MM.1S (cell line): Measurements from ENCODE around the gene ZNF575.

Source experiments
- EZH2 ChIP-seq: fragments of 300-600 bp; sonication (generic); optimal IDR thresholded peaks from 2 replicates; pipeline ENCODE3; 2017; ENCODE audit warnings: low read depth, mild to moderate bottlenecking, antibody characterized with exemption, low read length, mixed read lengths
- EZH2phosphoT487 ChIP-seq: fragments of 300-600 bp; sonication (generic); IDR thresholded peaks from 2 replicates; pipeline ENCODE4 v1.6.1; 2018; ENCODE audit warnings: antibody characterized with exemption, low read length
- TF ChIP-seq, protein P1 (sequence below): fragments of 300-600 bp; sonication (generic); IDR thresholded peaks from 2 replicates; pipeline ENCODE4 v1.5.1; 2016; ENCODE audit warnings: antibody characterized with exemption, low read length, mixed read lengths

DNA sequence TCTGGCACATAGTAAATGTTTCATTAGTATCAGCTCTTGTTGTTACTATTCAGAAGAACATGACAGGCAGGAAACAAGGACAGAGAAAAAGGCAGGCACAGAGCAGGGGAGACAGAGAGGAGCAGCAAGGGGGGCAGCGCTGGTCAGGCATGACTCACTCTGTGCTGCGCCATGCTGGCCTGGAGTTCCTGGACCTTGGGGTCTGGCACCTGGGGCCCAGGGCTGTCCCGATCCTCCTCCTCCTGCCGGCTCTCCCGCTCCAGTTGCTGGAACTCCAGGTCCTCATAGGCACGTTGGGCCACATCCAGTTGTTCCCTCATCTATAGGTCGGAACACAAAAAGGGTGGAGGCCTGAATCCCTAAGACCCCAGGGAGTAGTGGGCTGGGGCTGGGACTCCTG, 36.0 kb upstream of the ZNF575 start:
- TF ChIP-seq, protein P1, sequence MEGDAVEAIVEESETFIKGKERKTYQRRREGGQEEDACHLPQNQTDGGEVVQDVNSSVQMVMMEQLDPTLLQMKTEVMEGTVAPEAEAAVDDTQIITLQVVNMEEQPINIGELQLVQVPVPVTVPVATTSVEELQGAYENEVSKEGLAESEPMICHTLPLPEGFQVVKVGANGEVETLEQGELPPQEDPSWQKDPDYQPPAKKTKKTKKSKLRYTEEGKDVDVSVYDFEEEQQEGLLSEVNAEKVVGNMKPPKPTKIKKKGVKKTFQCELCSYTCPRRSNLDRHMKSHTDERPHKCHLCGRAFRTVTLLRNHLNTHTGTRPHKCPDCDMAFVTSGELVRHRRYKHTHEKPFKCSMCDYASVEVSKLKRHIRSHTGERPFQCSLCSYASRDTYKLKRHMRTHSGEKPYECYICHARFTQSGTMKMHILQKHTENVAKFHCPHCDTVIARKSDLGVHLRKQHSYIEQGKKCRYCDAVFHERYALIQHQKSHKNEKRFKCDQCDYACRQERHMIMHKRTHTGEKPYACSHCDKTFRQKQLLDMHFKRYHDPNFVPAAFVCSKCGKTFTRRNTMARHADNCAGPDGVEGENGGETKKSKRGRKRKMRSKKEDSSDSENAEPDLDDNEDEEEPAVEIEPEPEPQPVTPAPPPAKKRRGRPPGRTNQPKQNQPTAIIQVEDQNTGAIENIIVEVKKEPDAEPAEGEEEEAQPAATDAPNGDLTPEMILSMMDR: no peak
- TF ChIP-seq EZH2phosphoT487 (no peak), EZH2 (no peak)
